GM19372 (cell line): Measurements from ENCODE around the gene ZIC5.

Experiments used
- ATAC-seq: cut with Tn5 transposase; IDR thresholded peaks from one replicate; pipeline ENCODE4 v1.9.1; 2021; ENCODE audit warnings: mild to moderate bottlenecking, low read depth, moderate library complexity; ENCODE audit not compliant: unreplicated experiment

The ZIC5 gene

DNA sequence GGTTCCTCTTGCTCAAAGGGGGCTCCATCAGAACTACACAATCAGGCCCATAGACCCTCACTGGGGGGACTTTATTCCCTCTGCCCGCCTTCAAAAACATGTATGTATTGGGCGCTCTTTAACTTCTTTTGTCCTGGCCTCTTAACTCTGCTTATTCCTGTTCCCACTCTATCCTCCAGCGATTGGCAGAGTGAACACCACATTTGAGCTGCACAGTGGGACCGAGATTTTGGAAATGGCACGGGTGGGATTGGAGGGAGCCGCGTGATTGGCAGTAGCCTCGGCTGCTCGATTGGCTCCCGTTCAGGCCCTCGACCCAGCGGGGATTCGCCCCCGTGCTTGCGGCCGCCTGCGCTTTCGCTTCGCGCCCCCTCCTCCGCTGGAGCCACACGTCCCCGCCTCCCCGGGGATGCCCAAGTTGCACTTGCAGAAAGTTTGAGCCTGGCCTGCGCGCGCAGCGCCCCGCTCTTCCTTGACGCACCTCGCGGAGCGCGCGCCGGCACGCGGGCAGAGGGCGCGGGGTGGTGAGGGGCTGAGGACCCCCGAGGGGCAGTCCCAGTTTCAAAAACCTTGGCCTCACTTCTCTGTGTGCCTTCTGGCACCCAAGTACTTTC, at the start of gene ZIC5:
Gene ZIC5, minus strand, starts transcription at position 192 of the 614 bp plus-strand sequence. Its CDS starts 164 bp downstream, at position 28.
- no peak for ATAC-seq

GRCh38 chr13:100019780-100020356, 48.3 kb upstream of the ZIC5 start:
- no peak for ATAC-seq

- no peak for ATAC-seq
These were observed 43.1 kb upstream of the ZIC5 start for GRCh38 chr13:100014621-100015020.

DNA sequence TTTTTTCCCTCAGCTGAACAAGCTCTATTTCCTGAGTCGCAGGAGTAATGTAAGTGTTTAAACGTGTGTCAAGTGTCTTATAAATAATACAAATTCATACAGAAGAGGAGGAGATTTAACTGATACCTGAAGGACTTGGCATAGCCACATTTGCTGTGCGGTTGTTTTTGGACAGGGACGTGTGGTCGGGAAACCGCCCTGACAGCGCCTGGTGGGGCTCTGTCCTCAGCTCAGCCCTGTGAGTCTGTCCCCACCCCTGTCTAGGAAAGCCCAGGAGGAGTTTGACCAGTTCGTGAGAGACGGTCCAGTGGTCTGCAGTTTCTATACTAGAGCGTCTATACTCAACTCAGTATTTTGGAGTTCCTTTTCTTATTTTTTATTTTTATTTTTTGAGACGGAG, 26.7 kb upstream of the ZIC5 start:
- no peak for ATAC-seq

DNA sequence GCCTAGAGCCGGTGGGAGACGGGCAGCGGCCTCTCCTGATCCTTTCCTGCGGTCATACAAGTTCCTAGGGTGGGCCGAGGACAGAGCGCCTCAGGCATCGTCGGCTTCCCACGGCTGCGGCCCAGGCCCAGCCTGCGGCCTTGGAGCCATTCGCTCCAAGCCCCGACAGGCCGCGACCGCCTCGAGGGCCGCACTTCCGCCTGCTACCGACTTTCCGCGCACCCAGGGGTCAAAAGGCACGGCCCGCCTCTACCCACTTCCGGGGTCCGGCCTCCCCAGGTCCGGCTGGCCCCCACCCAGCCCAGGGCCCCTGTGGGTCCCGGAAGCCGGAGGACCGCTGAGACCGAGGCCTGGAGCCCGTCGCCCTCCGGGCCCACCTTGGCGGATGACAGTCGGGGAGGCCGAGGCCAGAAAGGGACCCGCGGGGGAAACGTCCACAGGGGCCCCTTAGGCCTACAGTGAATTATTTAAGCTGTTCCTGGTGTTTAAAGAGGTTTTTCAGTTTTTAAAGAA, 26.2 kb upstream of the ZIC5 start:
- no peak for ATAC-seq

- no peak for ATAC-seq
These were observed 24.9 kb upstream of the ZIC5 start for GRCh38 chr13:99996381-99996973.

- no peak for ATAC-seq
These were observed 24.2 kb upstream of the ZIC5 start for GRCh38 chr13:99995589-99996380.

DNA sequence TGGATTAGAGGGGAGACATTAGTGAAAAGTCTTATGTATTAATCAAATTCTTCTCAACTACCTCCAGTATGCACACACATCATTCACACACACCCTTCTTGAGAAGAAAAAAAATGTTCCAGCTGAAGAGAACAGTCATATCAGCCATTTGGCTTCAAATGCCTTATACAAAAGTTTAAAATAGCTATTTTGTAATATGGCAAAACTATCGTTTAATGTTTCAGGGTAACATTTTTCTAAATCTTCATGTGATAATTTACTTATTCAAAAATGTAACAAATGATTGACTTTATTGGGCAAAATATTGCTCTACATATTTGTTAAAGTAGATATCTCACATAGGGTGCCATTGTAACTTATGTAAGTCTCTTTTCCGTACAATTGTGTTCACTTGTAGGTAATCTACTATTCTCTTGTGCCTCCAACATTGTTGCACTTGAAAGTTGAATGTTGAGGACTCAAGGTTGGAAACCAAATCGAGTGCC, 23.6 kb upstream of the ZIC5 start:
- ATAC-seq, result no peak

DNA sequence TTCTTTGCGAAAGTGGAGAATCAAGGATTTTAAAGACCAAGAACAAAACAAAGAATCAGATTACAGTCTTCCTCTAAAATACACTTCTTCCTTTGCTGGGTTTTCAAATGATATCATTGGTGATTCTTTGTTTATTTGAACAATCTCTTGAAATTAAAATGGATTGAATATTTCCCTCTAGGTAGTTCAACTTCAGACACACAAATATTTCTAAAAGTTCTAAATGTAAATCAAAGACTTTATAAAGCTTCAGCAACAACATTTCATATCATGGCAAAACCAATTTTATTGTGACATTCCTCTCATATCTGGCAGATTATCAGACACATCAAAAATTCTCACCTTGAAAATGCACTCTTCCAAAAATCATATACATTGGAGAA, 23.1 kb upstream of the ZIC5 start:
- ATAC-seq, result no peak

GRCh38 chr13:99993660-99994637, 22.4 kb upstream of the ZIC5 start:
- no peak for ATAC-seq

DNA sequence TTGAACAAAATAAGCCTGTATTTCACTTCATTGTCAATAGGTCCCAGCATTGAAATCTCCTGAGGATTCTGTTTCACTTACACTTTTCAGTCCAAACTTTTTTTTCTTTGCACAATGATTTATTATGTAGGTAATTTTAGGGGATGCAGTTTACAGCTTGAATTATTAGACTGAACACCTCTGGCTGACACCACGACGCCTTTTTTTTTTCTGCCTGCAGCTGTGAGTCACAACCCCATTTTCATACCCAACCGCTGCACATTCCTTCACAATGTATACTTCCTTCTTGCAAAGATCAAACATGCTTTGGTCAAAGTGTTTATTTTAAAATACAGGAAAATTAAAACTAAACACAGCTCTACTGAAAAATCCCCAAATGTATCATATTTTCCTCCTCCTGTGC, 21.4 kb upstream of the ZIC5 start:
- no peak for ATAC-seq

- no peak for ATAC-seq
These were observed 20.5 kb upstream of the ZIC5 start for GRCh38 chr13:99991828-99992775.

GRCh38 chr13:99991013-99991827, 19.7 kb upstream of the ZIC5 start:
- ATAC-seq, result no peak

DNA sequence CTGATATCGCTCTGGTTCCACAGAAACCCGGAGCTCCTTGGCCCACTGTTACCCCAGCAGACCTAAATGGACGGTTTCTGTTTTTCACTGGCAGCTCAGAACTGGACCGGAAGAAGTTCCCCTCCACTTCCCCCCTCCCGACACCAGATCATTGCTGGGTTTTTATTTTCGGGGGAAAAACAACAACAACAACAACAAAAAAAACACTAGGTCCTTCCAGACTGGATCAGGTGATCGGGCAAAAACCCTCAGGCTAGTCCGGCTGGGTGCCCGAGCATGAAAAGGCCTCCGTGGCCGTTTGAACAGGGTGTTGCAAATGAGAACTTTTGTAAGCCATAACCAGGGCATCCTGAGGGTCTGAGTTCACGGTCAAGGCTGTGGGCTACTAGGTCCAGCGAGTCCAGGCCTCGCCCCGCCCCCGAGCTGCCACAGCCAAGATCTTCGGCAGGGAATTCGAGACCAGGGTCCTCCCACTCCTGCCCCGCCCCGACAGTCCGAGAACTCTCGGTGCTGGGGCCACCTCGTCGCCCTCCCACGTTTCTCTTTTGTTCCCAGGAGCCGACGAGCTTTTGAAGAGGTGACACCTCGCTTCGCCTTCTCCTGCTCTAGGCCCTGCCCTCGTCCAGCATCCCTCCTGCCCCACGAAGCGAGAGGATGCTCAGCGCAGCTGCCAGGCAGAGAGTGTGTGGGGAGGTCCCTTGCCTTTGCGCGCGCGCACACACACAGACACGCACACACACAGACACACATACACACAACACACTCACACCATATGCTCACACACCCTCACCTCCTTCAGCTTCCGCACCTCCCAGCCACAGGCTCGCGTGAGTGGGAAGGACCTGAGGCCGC, 18.8 kb upstream of the ZIC5 start:
- ATAC-seq, result no peak

DNA sequence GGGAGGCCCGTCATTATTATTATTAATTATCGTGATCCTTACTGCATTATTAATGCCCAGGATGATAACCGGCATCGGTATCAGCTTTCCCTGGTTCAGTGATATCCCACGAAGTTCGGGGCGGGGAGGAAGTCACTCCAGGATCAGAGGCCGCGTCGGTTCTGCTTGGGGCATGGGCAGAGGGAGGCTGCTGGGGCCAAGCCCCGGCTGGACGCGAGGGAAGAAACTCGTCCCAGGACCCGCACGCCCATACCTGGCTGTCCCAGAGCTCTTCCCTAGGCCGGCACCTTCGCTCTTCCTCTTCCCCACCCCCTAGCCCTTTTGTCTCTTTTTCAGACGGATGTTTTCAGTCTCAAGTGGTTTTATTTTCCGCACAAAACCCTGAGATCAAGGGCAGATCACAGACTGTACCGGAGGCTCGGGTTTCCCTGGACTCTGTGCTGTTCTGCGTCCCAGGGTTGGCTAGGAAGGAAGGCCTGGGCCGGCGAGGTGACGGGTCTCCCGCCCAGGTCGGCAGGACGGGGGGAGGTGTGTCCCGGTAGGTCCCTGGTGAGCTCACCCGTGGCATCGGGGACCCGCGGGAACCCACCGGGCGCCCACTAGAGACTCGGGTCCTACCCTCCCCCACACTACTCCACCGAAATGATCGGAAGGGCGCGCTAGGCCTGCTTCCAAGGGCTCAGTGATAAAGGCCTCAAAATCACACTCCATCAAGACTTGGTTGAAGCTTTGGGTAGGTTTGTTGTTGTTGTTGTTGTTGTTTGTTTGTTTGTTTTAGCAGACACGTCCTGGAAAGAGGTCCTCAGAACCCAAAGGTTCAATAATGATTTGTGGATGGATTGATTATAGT, 17.9 kb upstream of the ZIC5 start:
- no peak for ATAC-seq
